Measurements from ENCODE around the gene CFAP20DC.
"Not testable (repeated sequence)": the region's sequence is repeated elsewhere in the genome, so short reads cannot be mapped to it uniquely, and the experiment has no call there.

CFAP20DC gene

DNA sequence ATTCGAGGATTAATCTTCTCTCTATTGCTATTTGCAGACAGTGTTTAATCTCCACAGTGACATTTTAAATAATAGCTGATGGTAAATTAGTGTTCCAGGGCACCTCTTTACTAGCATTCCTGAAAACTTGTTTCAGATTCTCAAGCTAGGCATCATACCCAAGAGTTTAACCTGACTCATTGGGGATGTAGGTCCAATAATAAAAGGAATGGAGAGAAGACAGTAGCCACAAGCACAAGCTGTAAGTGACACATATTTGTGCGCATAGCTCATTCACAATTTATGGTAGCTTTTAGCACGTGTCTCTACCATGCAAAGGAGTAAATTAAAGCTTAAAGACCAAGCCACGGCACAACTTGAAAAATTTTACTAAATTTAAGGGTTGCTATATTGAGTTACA lies 212.0 kb downstream of the CFAP20DC start:
- Mint-ChIP-seq H3K27ac (no peak overlapping the region), H3K36me3 (no peaks in the 10 kb centered on the region)
- ATAC-seq: no peak

GRCh38 chr3:58837141-58837843 lies 212.5 kb downstream of the CFAP20DC start:
- no peak for ATAC-seq
- no peaks in the 10 kb centered on the region for H3K4me1 Mint-ChIP-seq
- no peaks in the 10 kb centered on the region for H3K36me3 Mint-ChIP-seq
- H3K9me3 Mint-ChIP-seq: no peaks in the 10 kb centered on the region
- no peak overlapping the region for H3K4me3 Mint-ChIP-seq
- H3K27me3 Mint-ChIP-seq: no peaks in the 10 kb centered on the region
- no peak overlapping the region for H3K27ac Mint-ChIP-seq

More for the DNA sequence above, 212.0 kb downstream of the CFAP20DC start:
- no peaks in the 10 kb centered on the region for H3K9me3 Mint-ChIP-seq
- H3K27me3 Mint-ChIP-seq: no peaks in the 10 kb centered on the region
- H3K4me3 Mint-ChIP-seq: no peak overlapping the region
- H3K4me1 Mint-ChIP-seq: no peaks in the 10 kb centered on the region

GRCh38 chr3:58835086-58835485 lies 214.7 kb downstream of the CFAP20DC start:
- no peaks in the 10 kb centered on the region for H3K27me3 Mint-ChIP-seq
- H3K9me3 Mint-ChIP-seq: no peaks in the 10 kb centered on the region
- no peak overlapping the region for H3K27ac Mint-ChIP-seq
- no peak overlapping the region for H3K4me3 Mint-ChIP-seq
- no peaks in the 10 kb centered on the region for H3K4me1 Mint-ChIP-seq
- no peak for ATAC-seq
- H3K36me3 Mint-ChIP-seq: no peaks in the 10 kb centered on the region

DNA sequence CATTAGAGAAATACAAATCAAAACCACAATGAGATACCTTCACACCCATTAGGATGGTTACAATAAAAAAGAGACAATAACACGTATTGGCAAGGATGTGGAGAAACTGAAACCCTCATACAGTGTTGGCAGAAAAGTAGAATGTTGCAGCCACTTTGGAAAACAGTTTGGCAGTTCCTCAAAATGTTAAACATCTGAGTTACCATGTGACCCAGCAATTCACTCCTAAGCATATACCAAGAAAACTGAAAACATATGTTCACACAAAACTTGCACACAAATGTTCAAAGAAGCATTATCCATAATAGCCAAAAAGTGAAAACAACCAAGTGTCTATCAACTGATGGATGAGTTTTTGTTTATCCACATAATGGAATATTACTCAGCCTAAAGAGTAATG lies 216.3 kb downstream of the CFAP20DC start:
- Mint-ChIP-seq H3K4me1 (no peaks in the 10 kb centered on the region), H3K27ac (no peak overlapping the region), H3K4me3 (no peak overlapping the region), H3K27me3 (no peaks in the 10 kb centered on the region), H3K36me3 (no peaks in the 10 kb centered on the region), H3K9me3 (no peaks in the 10 kb centered on the region)
- no peak for ATAC-seq

GRCh38 chr3:58829321-58830000 lies 220.4 kb downstream of the CFAP20DC start:
- Mint-ChIP-seq H3K27ac (no peak overlapping the region), H3K9me3 (no peaks in the 10 kb centered on the region), H3K36me3 (no peaks in the 10 kb centered on the region), H3K4me3 (no peak overlapping the region), H3K4me1 (no peaks in the 10 kb centered on the region), H3K27me3 (no peaks in the 10 kb centered on the region)
- ATAC-seq: no peak

DNA sequence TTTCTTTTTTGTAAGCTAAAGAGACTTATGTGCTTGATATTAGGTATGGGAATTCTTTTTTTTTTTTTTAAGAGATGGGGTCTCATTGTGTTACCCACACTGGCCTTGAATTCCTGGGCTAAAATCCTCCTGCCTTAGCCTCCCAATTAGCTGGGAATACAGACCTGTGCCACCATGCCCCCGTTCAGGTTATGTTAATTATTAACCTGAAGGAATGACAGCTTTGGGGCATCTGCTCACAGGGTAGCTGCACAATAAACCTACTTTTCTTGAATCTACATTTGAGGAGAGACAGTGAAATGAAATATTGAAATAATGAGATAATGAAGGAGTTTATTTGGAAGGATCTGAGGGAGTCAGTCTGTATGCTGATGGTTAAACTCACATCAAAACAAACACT lies 225.0 kb downstream of the CFAP20DC start:
- Mint-ChIP-seq H3K36me3 (no peaks in the 10 kb centered on the region), H3K27ac (no peak overlapping the region), H3K9me3 (peaks cover 3% of the 10 kb centered on the region), H3K4me3 (no peak overlapping the region), H3K4me1 (no peaks in the 10 kb centered on the region), H3K27me3 (no peaks in the 10 kb centered on the region)
- ATAC-seq: no peak

DNA sequence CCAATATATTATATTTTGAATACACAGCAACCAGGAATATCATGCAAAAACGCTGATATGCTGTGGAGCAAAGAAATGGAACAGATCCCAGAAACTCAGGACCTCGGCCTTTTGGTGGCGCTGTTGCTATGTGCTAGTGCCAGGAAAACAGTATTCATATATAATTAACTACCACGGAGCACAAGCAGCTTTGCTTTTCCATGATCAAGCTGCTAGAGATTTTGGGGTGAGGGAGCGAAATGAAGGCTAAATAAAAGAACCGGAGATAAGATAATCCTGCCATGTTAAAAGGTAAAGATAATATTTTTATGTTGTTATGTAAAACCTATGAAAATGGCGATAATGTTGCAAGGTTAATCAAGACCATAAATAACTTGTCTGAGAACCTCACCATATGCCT lies 225.5 kb downstream of the CFAP20DC start:
- Mint-ChIP-seq H3K27me3 (no peaks in the 10 kb centered on the region), H3K9me3 (peaks cover 3% of the 10 kb centered on the region), H3K27ac (no peak overlapping the region), H3K4me3 (no peak overlapping the region), H3K36me3 (no peaks in the 10 kb centered on the region), H3K4me1 (no peaks in the 10 kb centered on the region)
- ATAC-seq: no peak

- H3K4me1 Mint-ChIP-seq, H3K4me3 Mint-ChIP-seq, H3K27me3 Mint-ChIP-seq, ATAC-seq, H3K36me3 Mint-ChIP-seq, H3K27ac Mint-ChIP-seq, H3K9me3 Mint-ChIP-seq: not testable (repeated sequence)
Observed at GRCh38 chr3:58806551-58807244, 243.1 kb downstream of the CFAP20DC start.

DNA sequence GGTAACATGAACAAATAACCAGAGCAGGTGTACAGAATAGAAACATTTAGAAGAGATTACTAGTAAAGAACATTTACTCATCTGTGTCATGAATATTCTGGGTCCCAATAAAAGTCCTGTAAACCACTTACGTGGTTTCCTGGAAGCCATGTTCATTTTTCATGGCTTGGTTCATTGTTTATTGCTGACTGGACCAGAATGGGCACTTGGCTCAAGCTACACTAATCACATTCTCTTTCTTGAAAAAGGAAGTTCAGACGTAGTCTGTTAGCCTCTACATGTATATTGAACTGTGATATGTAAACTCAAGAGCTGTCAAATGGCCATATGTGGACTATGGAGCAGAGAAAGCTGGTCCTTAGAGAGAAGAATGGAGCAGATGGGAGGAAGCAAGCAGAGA lies 244.9 kb downstream of the CFAP20DC start:
- Mint-ChIP-seq H3K4me1 (no peaks in the 10 kb centered on the region), H3K4me3 (no peak overlapping the region), H3K36me3 (no peaks in the 10 kb centered on the region), H3K27ac (no peak overlapping the region), H3K9me3 (peaks cover 4% of the 10 kb centered on the region), H3K27me3 (peaks cover 9% of the 10 kb centered on the region)
- no peak for ATAC-seq

DNA sequence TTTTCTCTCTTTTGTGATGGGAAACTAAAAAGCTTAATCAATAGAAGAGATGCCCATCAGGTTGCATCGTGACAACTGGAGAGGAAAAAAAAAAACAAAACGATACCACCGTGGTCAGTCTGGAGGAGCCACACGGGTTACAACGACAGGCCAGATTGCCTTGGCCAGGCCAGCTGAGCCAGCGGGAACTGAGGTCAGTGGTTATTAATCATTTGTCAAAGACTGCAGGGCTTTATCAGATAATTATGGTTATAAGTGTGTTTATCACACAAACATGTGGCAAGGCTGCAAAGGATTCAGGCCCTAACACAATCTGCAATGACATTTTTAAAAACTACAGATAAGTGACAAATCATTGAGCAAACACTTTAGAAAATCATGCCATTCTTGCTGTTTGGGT lies 248.3 kb downstream of the CFAP20DC start:
- no peak for ATAC-seq
- Mint-ChIP-seq H3K4me3 (no peak overlapping the region), H3K27me3 (no peaks in the 10 kb centered on the region), H3K36me3 (no peaks in the 10 kb centered on the region), H3K4me1 (no peaks in the 10 kb centered on the region), H3K27ac (no peak overlapping the region), H3K9me3 (no peaks in the 10 kb centered on the region)

DNA sequence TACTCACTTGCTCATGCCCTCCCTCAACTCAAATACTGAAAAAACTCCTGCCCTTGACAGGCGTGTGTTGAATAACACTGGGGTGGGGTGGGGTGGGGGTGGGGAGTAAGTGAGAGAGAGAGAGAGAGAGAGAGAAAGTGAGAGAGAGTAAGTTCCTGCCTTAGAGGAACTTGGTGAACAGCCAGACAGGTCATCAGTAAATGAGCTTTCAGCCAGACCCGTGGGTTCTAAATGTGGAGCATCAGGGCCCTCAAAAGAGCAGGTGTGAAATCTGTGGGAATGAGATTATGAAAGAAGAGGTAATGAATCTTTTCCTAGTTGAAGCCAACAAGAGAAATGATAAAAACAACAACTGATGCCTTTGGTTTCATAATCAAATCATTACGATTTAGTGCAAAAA lies 248.9 kb downstream of the CFAP20DC start:
- no peaks in the 10 kb centered on the region for H3K36me3 Mint-ChIP-seq
- no peaks in the 10 kb centered on the region for H3K9me3 Mint-ChIP-seq
- no peak overlapping the region for H3K27ac Mint-ChIP-seq
- H3K4me3 Mint-ChIP-seq: no peak overlapping the region
- no peak for ATAC-seq
- no peaks in the 10 kb centered on the region for H3K27me3 Mint-ChIP-seq
- no peaks in the 10 kb centered on the region for H3K4me1 Mint-ChIP-seq

DNA sequence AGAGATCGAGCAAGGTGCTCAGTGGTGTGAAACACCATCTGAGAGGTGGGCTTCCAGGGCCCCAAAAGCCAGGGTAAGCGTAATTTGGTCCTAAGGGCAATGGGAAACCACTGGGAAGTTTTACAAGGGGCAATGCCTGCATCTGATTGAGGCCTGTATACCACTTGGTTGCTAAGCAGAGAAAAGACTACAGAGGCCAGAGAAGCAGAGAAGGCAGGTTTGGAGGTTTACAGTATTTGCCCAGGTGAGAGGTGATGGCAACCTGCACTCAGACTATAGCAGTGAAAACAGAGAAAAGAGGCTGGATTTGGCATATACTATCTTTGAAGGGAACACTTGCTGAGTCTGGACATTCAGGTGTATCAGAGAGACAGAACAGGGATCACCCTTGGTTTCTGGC lies 249.8 kb downstream of the CFAP20DC start:
- H3K27ac Mint-ChIP-seq: no peak overlapping the region
- no peaks in the 10 kb centered on the region for H3K27me3 Mint-ChIP-seq
- no peaks in the 10 kb centered on the region for H3K9me3 Mint-ChIP-seq
- no peaks in the 10 kb centered on the region for H3K4me1 Mint-ChIP-seq
- no peak for ATAC-seq
- no peak overlapping the region for H3K4me3 Mint-ChIP-seq
- no peaks in the 10 kb centered on the region for H3K36me3 Mint-ChIP-seq

DNA sequence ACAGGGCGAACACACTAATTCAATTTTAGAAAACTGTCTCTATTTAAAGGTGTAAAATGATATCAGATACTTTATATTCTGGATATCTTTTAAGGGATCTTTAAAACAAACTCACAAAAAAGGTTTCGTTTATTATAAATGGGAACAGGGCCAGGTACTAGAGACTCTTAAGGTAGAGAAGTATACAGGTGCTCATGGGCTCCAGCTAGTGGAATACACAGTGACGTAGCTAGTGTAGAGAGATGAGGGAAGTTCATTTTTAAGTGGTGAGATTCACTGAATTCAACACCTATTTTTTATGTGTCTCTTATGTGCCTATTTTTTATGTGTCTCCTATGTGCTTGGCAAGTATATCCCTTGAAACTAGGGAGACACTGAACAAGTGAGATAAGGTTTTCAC lies 250.6 kb downstream of the CFAP20DC start:
- Mint-ChIP-seq H3K27ac (no peak overlapping the region), H3K36me3 (no peaks in the 10 kb centered on the region), H3K4me1 (no peaks in the 10 kb centered on the region), H3K4me3 (no peak overlapping the region), H3K9me3 (no peaks in the 10 kb centered on the region), H3K27me3 (no peaks in the 10 kb centered on the region)
- ATAC-seq: no peak

GRCh38 chr3:58798312-58798711 lies 251.5 kb downstream of the CFAP20DC start:
- no peak overlapping the region for H3K27ac Mint-ChIP-seq
- H3K36me3 Mint-ChIP-seq: no peaks in the 10 kb centered on the region
- no peaks in the 10 kb centered on the region for H3K9me3 Mint-ChIP-seq
- H3K4me3 Mint-ChIP-seq: no peak overlapping the region
- H3K4me1 Mint-ChIP-seq: no peaks in the 10 kb centered on the region
- no peaks in the 10 kb centered on the region for H3K27me3 Mint-ChIP-seq
- ATAC-seq: no peak

DNA sequence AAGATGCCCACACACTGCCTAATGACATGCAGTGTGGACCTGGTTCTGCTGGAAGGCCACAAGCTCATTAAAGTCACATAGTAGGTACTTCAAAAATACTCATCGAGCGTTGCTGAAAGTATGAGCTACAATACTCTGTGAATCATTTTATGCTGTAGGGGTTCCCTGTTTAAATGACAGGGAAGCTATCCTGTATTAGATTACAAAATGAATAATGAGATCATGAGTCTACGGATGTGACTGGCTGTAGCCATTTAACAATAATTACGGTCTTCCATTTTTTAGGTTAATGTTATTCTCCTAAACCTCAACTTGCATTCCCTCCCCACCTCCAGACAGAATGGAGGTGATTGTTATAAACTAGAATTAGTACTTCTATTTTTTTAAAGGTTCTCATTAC lies 255.1 kb downstream of the CFAP20DC start:
- no peak overlapping the region for H3K27ac Mint-ChIP-seq
- ATAC-seq: no peak
- no peaks in the 10 kb centered on the region for H3K9me3 Mint-ChIP-seq
- no peaks in the 10 kb centered on the region for H3K27me3 Mint-ChIP-seq
- no peaks in the 10 kb centered on the region for H3K36me3 Mint-ChIP-seq
- H3K4me3 Mint-ChIP-seq: no peak overlapping the region
- no peaks in the 10 kb centered on the region for H3K4me1 Mint-ChIP-seq

- no peak for ATAC-seq
- Mint-ChIP-seq H3K27ac (no peak overlapping the region), H3K36me3 (no peaks in the 10 kb centered on the region), H3K27me3 (no peaks in the 10 kb centered on the region), H3K9me3 (no peaks in the 10 kb centered on the region), H3K4me3 (no peak overlapping the region), H3K4me1 (no peaks in the 10 kb centered on the region)
Observed at GRCh38 chr3:58793938-58794337, 255.9 kb downstream of the CFAP20DC start.

Data from stimulated activated memory B cell treated with anti-CD40 and anti-IgM and Interleukin-4, amounts not matched to agents 10 μg/mL and 1 μg/mL and 100 μg/mL, for 72 hours (primary cell).